A204.1 (cell line): ENCODE measurements around the gene NBEAL2.
"Not testable (repeated sequence)": the region's sequence is repeated elsewhere in the genome, so short reads cannot be mapped to it uniquely, and the experiment has no call there.

Experiments
- FAIRE-seq: peaks from 2 replicates; lab custom pipeline; 2012; peaks lifted over from hg19 to GRCh38; lab: Jason Lieb, UNC

The NBEAL2 gene

DNA sequence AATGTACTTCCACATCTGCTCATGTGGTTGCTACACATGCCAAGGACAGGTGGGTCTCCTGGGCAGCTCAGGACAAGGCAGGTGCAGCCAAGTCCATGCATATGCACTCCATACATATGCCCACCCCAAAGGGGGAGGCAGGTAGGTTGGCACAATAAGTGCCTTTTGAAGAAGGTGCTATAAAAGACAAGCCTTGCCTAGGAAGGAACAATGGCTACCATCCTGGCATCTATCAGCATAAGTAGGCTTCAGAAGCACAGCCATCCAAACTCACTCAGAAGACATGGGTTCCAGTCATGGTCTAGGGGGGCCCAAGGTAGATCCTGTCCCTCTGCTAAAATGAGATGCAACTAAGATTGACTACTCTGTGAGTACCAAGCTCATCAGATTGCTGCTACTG is 34.6 kb downstream of the NBEAL2 start:
- no peak for FAIRE-seq

GRCh38 chr3:47015151-47015550 is 35.7 kb downstream of the NBEAL2 start:
- FAIRE-seq, result no peak

- FAIRE-seq, result no peak
Measured at GRCh38 chr3:47016086-47016933, 36.8 kb downstream of the NBEAL2 start.

- FAIRE-seq, result no peak
Measured at GRCh38 chr3:47016934-47017435, 37.5 kb downstream of the NBEAL2 start.

GRCh38 chr3:47017504-47018268 is 38.2 kb downstream of the NBEAL2 start:
- FAIRE-seq, result no peak

DNA sequence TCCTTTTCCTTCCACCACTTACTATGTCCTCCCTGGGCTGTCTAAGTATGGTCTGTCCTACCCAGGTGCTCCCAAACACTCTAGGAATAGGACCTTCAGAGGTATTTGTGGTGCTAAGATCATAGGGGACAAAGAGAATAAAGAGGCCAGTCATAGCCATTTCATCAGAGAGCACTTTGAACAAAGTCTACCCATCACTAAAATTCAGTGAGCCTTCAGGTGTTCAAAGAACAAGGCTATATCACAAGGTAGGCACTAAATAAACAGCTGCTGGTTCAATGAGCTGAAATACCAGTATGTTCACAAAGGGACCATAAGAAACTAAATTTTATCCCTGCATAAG is 38.8 kb downstream of the NBEAL2 start:
- no peak for FAIRE-seq

DNA sequence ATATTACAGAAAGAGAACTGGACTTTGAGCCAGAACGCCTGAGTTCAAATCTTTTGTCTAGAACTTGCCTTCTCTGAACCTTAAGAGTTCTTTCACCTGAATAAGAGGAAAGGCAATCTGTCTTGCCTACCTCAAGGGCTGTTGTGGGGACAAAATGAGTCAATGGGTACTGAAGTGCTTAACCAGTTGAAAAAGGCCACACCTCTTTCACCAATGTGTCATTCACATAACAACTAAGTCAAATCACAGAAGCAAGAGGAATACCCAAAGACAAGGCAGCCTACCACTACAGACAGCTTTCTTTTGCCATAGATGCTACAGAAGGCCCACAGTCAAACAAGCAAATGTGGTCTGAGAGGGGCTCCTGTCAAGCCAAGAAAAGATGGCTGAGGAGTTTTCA is 39.7 kb downstream of the NBEAL2 start:
- FAIRE-seq, result no peak

- FAIRE-seq, result no peak
Measured at GRCh38 chr3:47020311-47020710, 40.8 kb downstream of the NBEAL2 start.

- FAIRE-seq, result no peak
Measured at GRCh38 chr3:47022641-47023071, 43.2 kb downstream of the NBEAL2 start.

DNA sequence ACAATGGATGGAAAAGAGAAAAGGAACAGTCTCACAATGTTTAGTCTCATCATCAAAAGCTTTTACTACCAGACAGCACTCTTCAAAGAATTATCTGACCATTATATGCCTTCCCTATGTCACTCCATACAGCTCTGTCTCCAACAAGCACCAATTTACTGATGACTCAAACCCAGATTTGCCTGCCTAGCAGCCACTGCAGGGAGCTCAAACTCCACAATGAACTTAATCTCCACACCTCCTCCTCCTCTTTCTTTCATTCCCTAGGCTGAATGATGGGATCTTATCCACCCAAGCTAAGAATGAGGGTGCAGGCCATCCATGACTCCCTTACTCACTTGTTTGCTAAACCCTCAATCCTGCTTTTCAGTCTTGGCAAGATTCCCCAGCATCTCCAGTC is 45.5 kb downstream of the NBEAL2 start:
- no peak for FAIRE-seq

DNA sequence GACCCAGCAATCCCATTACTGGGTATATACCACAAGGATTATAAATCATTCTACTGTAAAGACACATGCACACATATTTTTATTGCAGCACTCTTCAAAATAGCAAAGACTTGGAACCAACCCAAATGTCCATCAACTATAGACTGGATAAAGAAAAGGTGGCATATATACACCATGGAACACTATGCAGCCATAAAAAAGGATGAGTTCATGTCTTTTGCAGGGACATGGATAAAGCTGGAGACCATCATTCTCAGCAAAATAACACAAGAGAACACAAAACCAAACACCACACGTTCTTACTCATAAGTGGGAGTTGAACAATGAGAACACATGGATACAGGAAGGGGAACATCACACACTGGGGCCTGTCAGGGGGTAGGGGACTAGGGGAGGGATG is 47.0 kb downstream of the NBEAL2 start:
- not testable (repeated sequence) for FAIRE-seq

DNA sequence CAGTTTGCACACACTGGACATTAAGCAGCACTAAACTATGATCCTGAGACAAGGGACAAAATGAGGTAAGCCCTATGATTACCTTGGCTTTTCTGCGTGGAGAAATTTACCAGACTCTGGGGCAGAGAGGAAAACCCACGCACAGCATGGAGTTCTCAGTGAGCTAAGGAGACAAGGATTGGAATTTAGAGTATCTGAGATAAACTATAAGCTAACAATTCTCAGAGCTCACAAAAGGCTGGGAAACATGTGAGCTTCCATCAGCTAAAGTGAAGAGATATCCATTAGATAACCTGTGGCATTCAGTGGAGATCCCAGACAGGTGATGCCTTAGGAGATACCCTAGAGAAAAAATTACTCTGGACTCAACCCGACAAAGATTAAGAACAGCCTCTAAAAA is 48.7 kb downstream of the NBEAL2 start:
- no peak for FAIRE-seq

DNA sequence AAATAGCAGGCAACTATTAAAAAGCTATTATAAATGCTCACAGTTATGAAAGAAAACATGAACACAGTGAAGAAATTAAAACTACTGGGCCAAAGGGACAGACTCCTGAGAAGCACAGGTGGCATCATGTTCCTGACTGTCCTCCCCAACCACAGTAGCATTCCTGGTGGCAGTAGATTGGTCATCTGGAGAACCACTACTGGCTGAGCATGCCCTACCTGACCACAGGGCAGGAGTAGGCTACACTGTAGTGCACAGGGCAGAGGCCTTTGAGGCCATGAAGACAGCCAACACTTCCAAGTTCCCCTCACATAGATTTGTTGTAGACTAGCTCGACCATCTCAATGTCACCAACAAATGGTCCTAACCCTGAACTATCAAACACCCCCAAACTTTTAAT is 49.2 kb downstream of the NBEAL2 start:
- FAIRE-seq, result no peak

DNA sequence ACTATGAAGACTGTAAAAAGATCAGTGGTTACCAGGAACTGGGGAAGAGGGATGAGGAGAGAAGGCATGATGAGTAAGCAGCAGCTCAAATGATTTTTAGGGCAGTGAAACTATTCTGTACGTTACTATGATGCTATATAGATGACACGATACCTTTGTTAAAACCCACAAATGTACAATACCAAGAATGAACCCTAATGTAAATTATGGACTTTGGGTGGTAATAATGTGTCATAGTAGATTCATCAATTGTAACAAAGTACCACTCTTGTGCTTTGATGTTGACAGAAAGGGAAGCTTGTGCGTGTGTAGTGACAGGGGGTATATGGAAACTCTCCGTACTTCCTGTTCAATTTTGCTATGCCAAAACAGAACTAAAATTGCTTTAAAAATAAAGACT is 51.6 kb downstream of the NBEAL2 start:
- FAIRE-seq, result not testable (repeated sequence)

DNA sequence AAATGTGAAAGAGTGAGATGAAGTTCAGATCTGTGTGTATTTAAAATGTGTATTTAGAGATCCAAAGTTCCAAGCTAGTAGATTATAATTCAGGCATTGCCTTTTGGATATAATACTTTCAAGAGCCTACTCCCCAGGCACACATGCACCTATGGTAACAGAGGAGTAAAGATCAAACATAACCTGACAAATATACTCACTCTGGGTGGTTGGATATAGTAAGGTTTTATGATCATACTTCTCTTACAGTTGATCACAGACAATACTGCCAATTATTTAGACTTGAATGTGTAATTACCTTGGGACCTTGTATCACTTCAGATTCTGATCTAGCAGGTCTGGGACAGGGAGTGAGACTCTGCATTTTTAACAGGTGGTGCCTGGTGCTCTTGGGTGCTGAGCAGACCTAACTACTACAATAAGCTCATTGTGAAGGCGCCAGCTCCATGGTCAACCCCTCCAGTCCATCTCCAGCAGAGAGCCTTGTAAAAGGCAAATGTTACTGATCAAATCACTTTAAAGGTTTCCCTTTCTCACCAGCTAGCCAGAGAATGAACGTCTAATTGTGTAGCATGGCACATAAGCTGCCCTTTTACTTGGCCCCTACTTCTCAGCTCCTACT is 55.5 kb downstream of the NBEAL2 start:
- no peak for FAIRE-seq

GRCh38 chr3:47035645-47036044 is 56.2 kb downstream of the NBEAL2 start:
- no peak for FAIRE-seq

DNA sequence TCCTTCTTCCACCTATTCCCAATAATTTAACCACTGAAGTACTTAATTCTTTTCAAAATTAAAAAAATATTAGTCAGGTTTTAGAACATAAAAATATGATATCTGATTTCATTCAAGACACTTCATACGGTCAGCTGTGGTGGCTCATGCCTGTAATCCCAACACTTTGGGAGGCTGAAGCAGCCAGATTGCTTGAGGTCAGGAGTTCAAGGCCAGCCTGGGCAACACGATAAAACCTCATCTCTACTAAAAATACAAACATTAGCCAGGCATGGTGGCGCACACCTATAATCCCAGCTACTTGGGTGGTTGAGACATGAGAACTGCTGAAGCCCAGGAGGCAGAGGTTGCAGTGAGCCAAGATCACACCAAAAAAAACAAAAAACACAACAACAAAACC is 56.7 kb downstream of the NBEAL2 start:
- no peak for FAIRE-seq

DNA sequence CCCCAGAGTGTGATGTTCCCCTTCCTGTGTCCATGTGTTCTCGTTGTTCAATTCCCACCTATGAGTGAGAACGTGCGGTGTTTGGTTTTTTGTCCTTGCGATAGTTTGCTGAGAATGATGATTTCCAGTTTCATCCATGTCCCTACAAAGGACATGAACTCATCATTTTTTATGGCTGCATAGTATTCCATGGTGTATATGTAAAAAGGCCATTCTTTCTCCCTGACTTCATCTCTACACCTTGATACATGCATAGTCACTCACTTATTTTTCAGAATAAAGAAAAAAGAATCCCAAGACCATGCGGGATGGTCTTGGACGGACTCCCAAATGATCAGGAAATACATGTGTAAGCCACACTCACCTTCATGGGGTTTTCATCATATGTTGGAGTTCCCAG is 57.8 kb downstream of the NBEAL2 start:
- FAIRE-seq, result not testable (repeated sequence)

- no peak for FAIRE-seq
Measured at GRCh38 chr3:47041114-47041513, 61.6 kb downstream of the NBEAL2 start.

- no peak for FAIRE-seq
Measured at GRCh38 chr3:47042231-47042791, 62.8 kb downstream of the NBEAL2 start.

DNA sequence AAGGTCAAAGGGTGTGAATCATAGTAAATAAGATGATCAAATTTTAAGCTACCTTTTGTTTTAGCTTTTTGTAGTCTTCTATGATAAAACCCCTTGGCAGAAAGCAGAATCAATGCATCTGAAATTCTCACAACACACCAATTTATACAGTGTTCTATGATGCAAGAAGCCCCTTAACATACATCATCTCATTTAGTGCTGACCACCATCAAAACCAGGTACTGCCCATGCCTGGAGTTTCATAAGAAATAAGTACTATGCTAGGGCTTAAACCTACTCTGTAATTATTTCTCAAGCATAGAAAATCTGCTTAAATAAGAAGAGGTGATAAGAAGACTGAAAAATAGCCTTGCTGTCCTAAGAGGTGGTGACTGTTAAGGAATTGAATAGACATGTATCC is 67.6 kb downstream of the NBEAL2 start:
- FAIRE-seq, result no peak

GRCh38 chr3:47047673-47048072 is 68.2 kb downstream of the NBEAL2 start:
- no peak for FAIRE-seq

DNA sequence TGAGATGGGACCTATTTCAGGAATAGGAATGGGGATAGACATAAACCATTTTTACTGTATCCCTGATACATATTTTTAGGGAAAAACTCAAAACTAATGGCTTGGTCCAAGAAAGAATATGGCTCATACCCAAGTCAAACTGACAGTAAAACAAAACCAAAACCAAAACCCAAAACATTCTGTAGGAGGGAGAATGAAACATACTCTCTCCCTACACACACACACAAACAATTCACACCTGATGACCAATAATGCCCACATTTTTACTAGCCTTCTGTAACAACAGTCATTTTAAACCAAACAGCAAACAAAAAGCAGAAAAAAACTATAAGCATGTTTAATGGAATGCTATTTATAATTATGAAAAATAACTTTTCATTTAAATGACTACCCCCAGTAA is 74.9 kb downstream of the NBEAL2 start:
- no peak for FAIRE-seq
